Uterus (tissue), 2 donors: ENCODE data around the gene SEPTIN6.

Experiments
- POLR2A ChIP-seq, 2 donors: fragments of 450-650 bp; IDR thresholded peaks; one replicate each; pipeline ENCODE4 v1.6.1; 2016; ENCODE audit warnings: antibody characterized with exemption in 2 of 2, mild to moderate bottlenecking in 1 of 2, moderate library complexity in 1 of 2
- TF ChIP-seq, protein P1 (sequence below), 4 experiments: fragments of 200-600 bp in 2 of 4; fragments of 450-650 bp in 2 of 4; sonication (generic) in 2 of 4; IDR thresholded peaks; one replicate each; pipeline ENCODE4 v1.5.1; 2016 to 2019; ENCODE audit warnings: antibody characterized with exemption in 4 of 4, mild to moderate bottlenecking in 2 of 4, moderate library complexity in 1 of 4

- TF ChIP-seq, protein P1, sequence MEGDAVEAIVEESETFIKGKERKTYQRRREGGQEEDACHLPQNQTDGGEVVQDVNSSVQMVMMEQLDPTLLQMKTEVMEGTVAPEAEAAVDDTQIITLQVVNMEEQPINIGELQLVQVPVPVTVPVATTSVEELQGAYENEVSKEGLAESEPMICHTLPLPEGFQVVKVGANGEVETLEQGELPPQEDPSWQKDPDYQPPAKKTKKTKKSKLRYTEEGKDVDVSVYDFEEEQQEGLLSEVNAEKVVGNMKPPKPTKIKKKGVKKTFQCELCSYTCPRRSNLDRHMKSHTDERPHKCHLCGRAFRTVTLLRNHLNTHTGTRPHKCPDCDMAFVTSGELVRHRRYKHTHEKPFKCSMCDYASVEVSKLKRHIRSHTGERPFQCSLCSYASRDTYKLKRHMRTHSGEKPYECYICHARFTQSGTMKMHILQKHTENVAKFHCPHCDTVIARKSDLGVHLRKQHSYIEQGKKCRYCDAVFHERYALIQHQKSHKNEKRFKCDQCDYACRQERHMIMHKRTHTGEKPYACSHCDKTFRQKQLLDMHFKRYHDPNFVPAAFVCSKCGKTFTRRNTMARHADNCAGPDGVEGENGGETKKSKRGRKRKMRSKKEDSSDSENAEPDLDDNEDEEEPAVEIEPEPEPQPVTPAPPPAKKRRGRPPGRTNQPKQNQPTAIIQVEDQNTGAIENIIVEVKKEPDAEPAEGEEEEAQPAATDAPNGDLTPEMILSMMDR (IDR thresholded peaks at IDR 0.05) = no peak
- no peak for TF ChIP-seq POLR2A (IDR thresholded peaks at IDR 0.05)
Observed at GRCh38 chrX:119706616-119707015, 13.6 kb upstream of the SEPTIN6 start.
